Uterus (tissue), 2 donors: ENCODE results near the gene CLCA1.

Experiments used
- CTCF ChIP-seq, 4 experiments: fragments of 200-600 bp in 2 of 4; fragments of 450-650 bp in 2 of 4; sonication (generic) in 2 of 4; IDR thresholded peaks; one replicate each; pipeline ENCODE4 v1.5.1; 2016 to 2019; ENCODE audit warnings: antibody characterized with exemption in 4 of 4, mild to moderate bottlenecking in 2 of 4, moderate library complexity in 1 of 4
- POLR2A ChIP-seq, 2 donors: fragments of 450-650 bp; IDR thresholded peaks; one replicate each; pipeline ENCODE4 v1.6.1; 2016; ENCODE audit warnings: antibody characterized with exemption in 2 of 2, mild to moderate bottlenecking in 1 of 2, moderate library complexity in 1 of 2

- TF ChIP-seq CTCF (IDR thresholded peaks at IDR 0.05) (no peak), POLR2A (IDR thresholded peaks at IDR 0.05) (no peak)
Observed at GRCh38 chr1:86421601-86422280, 47.0 kb upstream of the CLCA1 start.
